NB4 (cell line): ENCODE data around the gene VAC14.

Experiments
- DNase-seq: peaks from one replicate; pipeline ENCODE4 v3.0.0; 2010; ENCODE audit warnings: low read depth
- H3K4me3 ChIP-seq: one replicate; pipeline ENCODE4 v1.5.1; 2011; ENCODE audit warnings: mild to moderate bottlenecking, low read depth, low read length, moderate library complexity
- MYC ChIP-seq: IDR thresholded peaks from 2 replicates; pipeline ENCODE4 v1.6.1; 2011; ENCODE audit warnings: low read depth, low read length
- POLR2A ChIP-seq: IDR thresholded peaks from 2 replicates; pipeline ENCODE4 v1.6.1; 2011; ENCODE audit warnings: mild to moderate bottlenecking; ENCODE audit not compliant: insufficient read length; ENCODE audit errors: extremely low read depth
- TF ChIP-seq, protein P1 (sequence below): IDR thresholded peaks from 2 replicates; pipeline ENCODE4 v1.6.1; 2011; ENCODE audit warnings: low read depth, low read length
- TF ChIP-seq, protein P2 (sequence below): IDR thresholded peaks from one replicate; pipeline ENCODE4 v1.5.1; 2012; ENCODE audit warnings: low read depth, low read length

The VAC14 gene

DNA sequence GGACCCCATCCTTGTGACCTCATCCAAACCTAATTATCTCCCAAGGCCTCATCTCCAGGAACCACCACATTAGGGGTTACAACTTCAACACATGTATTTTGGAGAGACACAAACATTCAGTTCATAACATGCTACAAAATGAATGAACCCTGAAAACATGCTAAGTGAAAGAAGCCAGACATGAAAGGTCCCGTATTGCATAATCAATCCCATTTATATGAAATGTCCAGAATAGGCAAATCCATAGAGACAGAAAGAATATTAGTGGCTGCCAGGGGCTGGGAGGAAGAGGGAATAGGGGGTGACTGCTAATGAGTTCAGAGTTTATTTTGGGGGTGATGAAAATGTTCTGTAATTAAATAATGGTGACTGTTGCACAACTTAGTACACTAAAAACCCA lies 158.3 kb downstream of the VAC14 start:
- DNase-seq: no peak
- TF ChIP-seq, protein P1, sequence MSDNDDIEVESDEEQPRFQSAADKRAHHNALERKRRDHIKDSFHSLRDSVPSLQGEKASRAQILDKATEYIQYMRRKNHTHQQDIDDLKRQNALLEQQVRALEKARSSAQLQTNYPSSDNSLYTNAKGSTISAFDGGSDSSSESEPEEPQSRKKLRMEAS: no peak
- TF ChIP-seq POLR2A (no peak), MYC (no peak)
- TF ChIP-seq, protein P2, sequence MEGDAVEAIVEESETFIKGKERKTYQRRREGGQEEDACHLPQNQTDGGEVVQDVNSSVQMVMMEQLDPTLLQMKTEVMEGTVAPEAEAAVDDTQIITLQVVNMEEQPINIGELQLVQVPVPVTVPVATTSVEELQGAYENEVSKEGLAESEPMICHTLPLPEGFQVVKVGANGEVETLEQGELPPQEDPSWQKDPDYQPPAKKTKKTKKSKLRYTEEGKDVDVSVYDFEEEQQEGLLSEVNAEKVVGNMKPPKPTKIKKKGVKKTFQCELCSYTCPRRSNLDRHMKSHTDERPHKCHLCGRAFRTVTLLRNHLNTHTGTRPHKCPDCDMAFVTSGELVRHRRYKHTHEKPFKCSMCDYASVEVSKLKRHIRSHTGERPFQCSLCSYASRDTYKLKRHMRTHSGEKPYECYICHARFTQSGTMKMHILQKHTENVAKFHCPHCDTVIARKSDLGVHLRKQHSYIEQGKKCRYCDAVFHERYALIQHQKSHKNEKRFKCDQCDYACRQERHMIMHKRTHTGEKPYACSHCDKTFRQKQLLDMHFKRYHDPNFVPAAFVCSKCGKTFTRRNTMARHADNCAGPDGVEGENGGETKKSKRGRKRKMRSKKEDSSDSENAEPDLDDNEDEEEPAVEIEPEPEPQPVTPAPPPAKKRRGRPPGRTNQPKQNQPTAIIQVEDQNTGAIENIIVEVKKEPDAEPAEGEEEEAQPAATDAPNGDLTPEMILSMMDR: no peak
- no peak overlapping the region for H3K4me3 ChIP-seq

DNA sequence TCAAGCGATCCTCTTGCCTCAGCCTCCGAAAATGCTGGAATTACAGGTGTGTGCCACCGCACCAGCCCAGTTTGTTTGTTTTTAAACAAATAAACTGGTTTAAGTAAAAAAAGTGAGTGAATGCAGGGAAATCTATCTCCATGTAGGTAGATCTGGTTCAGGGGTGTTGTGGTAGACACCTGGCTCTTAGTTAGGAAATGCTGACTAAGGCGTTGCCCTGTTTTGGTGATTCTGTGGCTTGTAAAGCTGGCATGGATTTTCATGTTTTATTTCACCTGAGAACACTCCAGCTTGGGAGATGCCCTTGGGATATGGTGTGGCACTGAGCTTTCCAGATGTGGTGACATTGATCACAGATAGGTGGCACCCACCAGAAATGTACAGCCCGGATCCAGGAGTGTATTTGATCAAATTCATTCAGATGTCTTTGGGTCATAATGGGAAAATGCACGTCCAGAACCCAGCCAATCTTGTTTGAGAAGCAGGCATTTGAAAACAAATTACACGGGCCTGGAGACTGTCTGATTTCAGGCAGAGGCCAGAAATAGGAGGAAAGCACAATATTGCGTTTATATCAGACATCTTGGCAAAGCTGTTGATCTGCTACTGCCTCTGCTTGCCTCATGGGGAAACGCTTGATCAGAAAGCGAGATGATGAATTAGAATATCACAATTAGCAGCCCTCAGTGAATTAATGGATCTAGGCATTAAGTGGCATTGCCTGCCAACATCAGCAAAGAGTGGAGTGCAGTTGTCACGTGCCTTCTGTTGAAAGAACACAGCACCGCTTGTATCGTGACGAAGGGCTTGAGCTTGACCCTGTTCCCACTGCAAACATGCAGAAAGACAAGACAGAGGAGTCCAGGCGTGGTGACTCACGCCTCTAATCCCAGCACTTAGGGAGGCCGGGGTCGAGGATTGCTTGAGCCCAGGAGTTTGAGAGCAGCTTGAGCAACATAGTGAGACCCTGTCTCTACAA lies 161.9 kb downstream of the VAC14 start:
- H3K4me3 ChIP-seq: no peak overlapping the region
- TF ChIP-seq MYC (no peak), POLR2A (no peak)
- TF ChIP-seq, protein P1: no peak
- TF ChIP-seq, protein P2: no peak
- DNase-seq: no peak
